Measurements from ENCODE around the gene ARIH2.

DNA sequence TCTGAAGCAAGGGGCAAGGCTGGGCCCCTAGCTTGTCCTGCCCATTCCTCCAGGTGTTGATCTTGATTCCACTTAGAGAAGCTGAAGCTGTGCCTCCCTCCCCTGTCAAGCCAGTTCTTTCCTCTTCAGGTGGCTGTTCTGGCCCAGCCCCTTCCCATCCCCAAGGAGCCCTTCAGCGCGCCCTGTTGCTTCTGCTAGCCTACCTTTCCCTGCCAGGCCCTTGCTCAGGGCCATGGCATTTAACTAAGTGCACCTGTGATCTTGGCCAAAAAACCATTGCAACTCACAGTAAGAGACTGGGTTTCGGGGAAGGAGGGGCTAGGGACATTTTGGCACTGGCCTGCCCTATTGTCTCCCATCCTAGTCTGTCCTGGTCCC lies 86.7 kb downstream of the ARIH2 start:
- TF ChIP-seq GATA3 (IDR thresholded peaks at IDR 0.05; ENCODE audit: low read depth, low read length) (no peak), GATA2 (IDR thresholded peaks at IDR 0.05; ENCODE audit: low read depth, low read length) (no peak)
